ENCODE measurements around the gene FZR1. TPM values are rescaled to one million over a fixed set of nuclear protein-coding genes. Genes with fewer than 3 reads are reported as not detected.

Gene FZR1
- total and polyA plus RNA-seq, 2 of the 8 experiments (the other 6 are each of a cell fraction or from before 2014, with no cell fraction given), result 21.6 to 35.5 TPM

DNA sequence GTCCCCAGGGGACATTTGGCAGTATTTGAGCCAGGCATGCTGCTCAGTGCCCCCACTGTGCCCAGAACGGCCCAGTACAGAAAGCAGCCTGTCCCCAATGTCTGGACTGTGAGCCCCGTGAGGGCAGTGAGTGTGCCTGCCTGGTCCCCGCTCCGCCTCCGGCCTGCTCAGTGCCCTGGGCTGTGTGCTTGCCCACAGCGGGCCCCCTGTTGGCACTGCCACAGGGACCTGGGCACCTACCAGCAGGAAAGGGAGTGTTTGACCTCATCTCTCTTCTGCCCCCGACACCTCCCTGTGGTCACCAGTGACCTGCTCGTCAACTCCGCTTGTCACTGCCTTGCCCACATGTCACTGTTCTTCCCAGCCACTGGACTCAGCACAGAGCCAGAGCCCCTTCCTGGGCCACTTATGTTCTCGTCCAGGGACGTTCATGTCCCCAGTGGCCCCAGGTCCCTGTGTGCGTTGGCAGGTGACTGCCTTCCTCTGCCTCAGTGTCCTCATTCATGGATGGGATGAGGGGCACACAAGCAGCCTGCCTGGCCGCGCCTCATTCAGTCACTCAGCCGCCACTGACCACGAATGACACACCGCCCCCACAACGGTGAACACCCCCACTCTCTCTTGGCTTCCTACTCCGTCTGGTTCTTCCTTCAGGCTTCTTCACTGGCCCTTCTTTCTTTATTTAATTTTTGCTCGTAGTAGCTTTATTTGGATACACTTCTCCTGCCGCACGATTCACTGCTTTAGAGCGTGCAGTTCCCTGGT, 2.8 kb downstream of the FZR1 start:
- POLR2A ChIA-PET (ENCODE audit: partially characterized antibody), result interaction anchor here (1.1 kb wide), 1 partner anchor 16 kb away, joined by 4 read pairs; no protein-coding TSS in a partner anchor
- Histone ChIP-seq H2BK20ac (ENCODE audit: low read length) (no peak overlapping the region), H4K8ac (ENCODE audit: extremely low read depth, insufficient read depth, low read length) (no peak overlapping the region), H3K56ac (replicated peaks; ENCODE audit: insufficient read length, low read depth, low read length) (no peak overlapping the region), H3K4me1 (replicated peaks in 1 of 4; ENCODE audit: control insufficient read depth in 3 of 4, insufficient read depth in 4 of 4, low read length in 3 of 4) (peaks cover 0 to 9% (median 7%) of the 10 kb centered on the region in 4 experiments; a peak in 3 of 7 replicates), H2BK120ac (replicated peaks; ENCODE audit: low read depth, low read length) (no peak overlapping the region), H2AK5ac (ENCODE audit: low read depth, low read length) (no peak overlapping the region), H4K20me1 (replicated peaks in 1 of 2; ENCODE audit: control insufficient read depth in 1 of 2, insufficient read depth in 2 of 2, low read length in 2 of 2) (peaks cover 19 to 38% of the 10 kb centered on the region in 2 experiments), H4K91ac (replicated peaks; ENCODE audit: insufficient read length, low read length) (no peak overlapping the region), H2BK15ac (ENCODE audit: low read length) (no peak overlapping the region), H3K27ac (ENCODE audit: low read depth, low read length) (no peak overlapping the region), H3K36me3 (ENCODE audit: control insufficient read depth in 2 of 4, insufficient read depth in 4 of 4, low read length in 3 of 4) (no peaks in the 10 kb centered on the region; a peak in 2 of 8 replicates), H2AFZ (ENCODE audit: low read length) (no peak overlapping the region), H3K18ac (ENCODE audit: extremely low read depth, low read length) (no peak overlapping the region), H3K9me3 (ENCODE audit: insufficient read depth in 2 of 2, low read depth in 1 of 2, low read length in 1 of 2) (no peaks in the 10 kb centered on the region), H2BK12ac (ENCODE audit: low read depth, low read length) (no peak overlapping the region), H3K27me3 (replicated peaks in 1 of 4; ENCODE audit: control insufficient read depth in 3 of 4, extremely low read depth in 1 of 4, insufficient read depth in 3 of 4, low read length in 3 of 4) (no peaks in the 10 kb centered on the region), H3K14ac (ENCODE audit: insufficient read length) (no peak overlapping the region), H3K4ac (replicated peaks; ENCODE audit: insufficient read length, low read depth, low read length) (no peak overlapping the region), H3K4me2 (ENCODE audit: insufficient read depth in 1 of 2, low read depth in 2 of 2, low read length in 2 of 2) (no peak overlapping the region; a peak in 1 of 4 replicates), H3K79me1 (ENCODE audit: low read depth, low read length) (peaks cover 35% of the 10 kb centered on the region), H4K5ac (ENCODE audit: insufficient read length, low read depth, low read length) (no peak overlapping the region), H3K79me2 (ENCODE audit: control insufficient read depth in 1 of 2, insufficient read depth in 2 of 2, low read length in 2 of 2) (peaks cover 0 to 54% of the 10 kb centered on the region in 2 experiments; a peak in 2 of 4 replicates), H2BK5ac (ENCODE audit: low read depth, low read length) (0 out of 2 replicates have a peak overlapping the region, but pooled peaks have one; percentile 24), H3K9ac (replicated peaks in 1 of 4; ENCODE audit: extremely low read depth in 1 of 4, low read depth in 3 of 4, low read length in 3 of 4) (peak overlapping the region in 1 of 4 experiments; percentile 9; a peak in 1 of 7 replicates), H3K23ac (ENCODE audit: insufficient read length) (no peak overlapping the region), H3K23me2 (ENCODE audit: low read depth, low read length) (peaks cover 18% of the 10 kb centered on the region), H3K4me3 (ENCODE audit: extremely low read depth in 1 of 4, insufficient read depth in 2 of 4, low read depth in 3 of 4, low read length in 4 of 4) (no peak overlapping the region)
- FAIRE-seq, result no peak
- DNase-seq (ENCODE audit: low read depth in 1 of 2, low spot score in 2 of 2), result no peak
- 90% methylated on average over 23 of the region's 23 CpGs; no CpG with 5 or more reads in 1 of the 2 experiments for WGBS, 2 experiments (ENCODE audit: extremely low coverage in 1 of 2, insufficient coverage in 1 of 2, insufficient read length in 1 of 2, insufficient replicate concordance in 2 of 2, low coverage in 1 of 2, low lambda C conversion rate in 2 of 2, missing lambda C conversion rate in 1 of 2)
- TF ChIP-seq SP2 (IDR thresholded peaks at IDR 0.05; ENCODE audit: low read length) (no peak), CHD2 (IDR thresholded peaks at IDR 0.05; ENCODE audit: low read length) (no peak), NRF1 (IDR thresholded peaks at IDR 0.05; ENCODE audit: low read depth, low read length) (no peak), TBP (IDR thresholded peaks at IDR 0.05; ENCODE audit: low read depth, low read length) (no peak), PHF8 (conservative IDR thresholded peaks at IDR 0.05; ENCODE audit: low read depth, low read length) (no peak), JUND (IDR thresholded peaks at IDR 0.05; ENCODE audit: low read length) (no peak), KDM1A (IDR thresholded peaks at IDR 0.05; ENCODE audit: borderline replicate concordance, low read length) (no peak), CEBPB (IDR thresholded peaks at IDR 0.05; ENCODE audit: low read depth, low read length) (no peak), SIN3A (conservative IDR thresholded peaks at IDR 0.05 in 1 of 2, IDR thresholded peaks at IDR 0.05 in 1 of 2; ENCODE audit: low read depth in 1 of 2, low read length in 2 of 2) (no peak), SIRT6 (IDR thresholded peaks at IDR 0.05; ENCODE audit: low read length) (no peak), E2F6 (IDR thresholded peaks at IDR 0.05) (no peak), SP4 (IDR thresholded peaks at IDR 0.05; ENCODE audit: low read length) (no peak)
- CTCF ChIA-PET (ENCODE audit: partially characterized antibody), result interaction anchor here (1.0 kb wide), 1 partner anchor 28 kb away, joined by 3 read pairs; no protein-coding TSS in a partner anchor
